ENCODE measurements around the gene RAB11FIP3.

RAB11FIP3 gene

DNA sequence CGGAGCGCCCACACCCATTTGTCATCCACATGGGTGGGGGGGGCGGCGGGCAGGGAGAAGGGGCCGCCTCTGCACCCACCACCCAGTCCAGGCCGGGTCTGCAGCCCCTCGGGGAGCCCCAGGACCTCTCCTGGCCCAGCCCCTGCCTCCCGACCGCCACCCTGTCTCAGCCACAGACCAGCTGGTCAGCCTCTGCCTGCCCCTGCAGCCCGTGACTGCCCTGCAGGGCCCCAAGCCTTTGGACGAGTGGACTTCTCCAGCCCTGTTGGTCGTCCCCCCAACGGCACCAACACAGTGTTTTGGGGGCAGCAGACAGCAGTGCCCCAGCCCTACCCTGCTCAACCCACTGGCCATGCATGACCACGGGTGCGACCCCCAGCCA is 136.0 kb downstream of the RAB11FIP3 start:
- Histone ChIP-seq H3K4me1 (ENCODE audit: low read length) (peaks cover 4% of the 10 kb centered on the region), H3K27me3 (replicated peaks; ENCODE audit: insufficient read depth, low read length) (peaks cover 58% of the 10 kb centered on the region), H3F3A (ENCODE audit: insufficient read depth, low read length) (no peaks in the 10 kb centered on the region), H3K9me3 (replicated peaks; ENCODE audit: insufficient read depth, low read length) (no peaks in the 10 kb centered on the region), H4K20me1 (ENCODE audit: insufficient read depth, low read length) (no peaks in the 10 kb centered on the region), H3K9me2 (replicated peaks; ENCODE audit: insufficient read depth, low read length) (no peaks in the 10 kb centered on the region), H3K9ac (ENCODE audit: low read length) (no peak overlapping the region), H3K27ac (ENCODE audit: low read length) (no peak overlapping the region), H3K4me3 (ENCODE audit: low read length) (no peak overlapping the region), H3K4me2 (ENCODE audit: low read depth, low read length) (no peak overlapping the region), H3K36me3 (replicated peaks; ENCODE audit: insufficient read depth, low read length) (no peaks in the 10 kb centered on the region), H3K79me2 (ENCODE audit: low read length) (no peaks in the 10 kb centered on the region), H2AFZ (ENCODE audit: low read length) (no peak overlapping the region)
- DNase-seq: no peak
- TF ChIP-seq, protein P1, sequence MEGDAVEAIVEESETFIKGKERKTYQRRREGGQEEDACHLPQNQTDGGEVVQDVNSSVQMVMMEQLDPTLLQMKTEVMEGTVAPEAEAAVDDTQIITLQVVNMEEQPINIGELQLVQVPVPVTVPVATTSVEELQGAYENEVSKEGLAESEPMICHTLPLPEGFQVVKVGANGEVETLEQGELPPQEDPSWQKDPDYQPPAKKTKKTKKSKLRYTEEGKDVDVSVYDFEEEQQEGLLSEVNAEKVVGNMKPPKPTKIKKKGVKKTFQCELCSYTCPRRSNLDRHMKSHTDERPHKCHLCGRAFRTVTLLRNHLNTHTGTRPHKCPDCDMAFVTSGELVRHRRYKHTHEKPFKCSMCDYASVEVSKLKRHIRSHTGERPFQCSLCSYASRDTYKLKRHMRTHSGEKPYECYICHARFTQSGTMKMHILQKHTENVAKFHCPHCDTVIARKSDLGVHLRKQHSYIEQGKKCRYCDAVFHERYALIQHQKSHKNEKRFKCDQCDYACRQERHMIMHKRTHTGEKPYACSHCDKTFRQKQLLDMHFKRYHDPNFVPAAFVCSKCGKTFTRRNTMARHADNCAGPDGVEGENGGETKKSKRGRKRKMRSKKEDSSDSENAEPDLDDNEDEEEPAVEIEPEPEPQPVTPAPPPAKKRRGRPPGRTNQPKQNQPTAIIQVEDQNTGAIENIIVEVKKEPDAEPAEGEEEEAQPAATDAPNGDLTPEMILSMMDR (IDR thresholded peaks at IDR 0.05; ENCODE audit: low read length): no peak
- no peak for TF ChIP-seq EZH2 (optimal IDR thresholded peaks at IDR 0.05; ENCODE audit: low read depth, low read length)
- TF ChIP-seq EZH2phosphoT487 (IDR thresholded peaks at IDR 0.05; ENCODE audit: low read length): no peak

DNA sequence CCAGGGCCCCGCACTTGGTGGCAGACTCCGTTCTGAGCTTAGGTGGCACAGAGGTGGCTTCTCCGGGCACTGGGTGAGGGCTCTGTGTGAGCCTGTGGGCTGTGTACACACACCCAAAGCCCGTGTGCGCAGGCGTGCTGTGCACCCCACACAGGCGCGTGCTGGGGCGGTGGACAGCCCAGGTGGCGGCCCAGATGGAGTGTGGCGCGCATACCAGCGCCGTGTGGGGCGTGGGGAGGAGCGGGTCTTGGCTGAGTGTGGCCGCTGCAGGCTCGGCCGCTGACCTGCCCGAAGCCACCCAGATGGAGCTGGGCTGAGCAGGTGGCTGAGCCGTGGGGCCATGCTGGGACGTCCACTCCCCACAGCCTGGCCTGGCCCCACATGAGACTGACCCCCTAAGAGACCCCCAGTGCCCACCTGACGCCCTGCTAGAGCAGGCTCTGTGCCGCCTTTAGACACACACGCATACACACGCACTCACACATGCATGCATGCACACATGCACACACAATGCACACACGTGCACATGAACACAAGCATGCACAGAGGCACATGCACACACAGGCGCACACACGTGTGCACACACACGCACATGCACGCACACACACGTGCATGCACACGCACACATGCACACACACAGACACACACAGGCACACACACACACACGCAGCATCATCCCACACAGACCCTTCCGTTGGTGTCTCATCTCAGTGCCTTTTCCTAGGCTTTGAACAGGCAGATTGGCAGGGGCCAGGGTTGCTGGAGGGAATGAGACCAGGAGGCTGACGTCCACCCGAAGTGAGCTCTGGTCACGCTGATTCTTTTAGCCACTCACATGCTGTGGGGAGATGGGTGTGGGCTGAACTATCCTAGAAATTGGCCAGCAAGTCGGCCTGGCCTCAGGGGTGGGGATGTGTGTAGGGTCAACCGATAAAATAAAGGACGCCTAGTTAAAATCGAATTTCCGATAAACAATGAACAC is 136.8 kb downstream of the RAB11FIP3 start:
- H3K4me3 ChIP-seq (ENCODE audit: low read length): no peak overlapping the region
- no peak overlapping the region for H2AFZ ChIP-seq (ENCODE audit: low read length)
- TF ChIP-seq EZH2 (optimal IDR thresholded peaks at IDR 0.05; ENCODE audit: low read depth, low read length) (no peak), EZH2phosphoT487 (IDR thresholded peaks at IDR 0.05; ENCODE audit: low read length) (no peak)
- TF ChIP-seq, protein P1 (IDR thresholded peaks at IDR 0.05; ENCODE audit: low read length): no peak
- H3F3A ChIP-seq (ENCODE audit: insufficient read depth, low read length): peaks cover 5% of the 10 kb centered on the region
- H3K79me2 ChIP-seq (ENCODE audit: low read length): peaks cover 2% of the 10 kb centered on the region; the same call in 1 of the 2 replicates
- no peak overlapping the region for H3K9ac ChIP-seq (ENCODE audit: low read length)
- no peaks in the 10 kb centered on the region for H4K20me1 ChIP-seq (ENCODE audit: insufficient read depth, low read length)
- H3K9me2 ChIP-seq (replicated peaks; ENCODE audit: insufficient read depth, low read length): no peaks in the 10 kb centered on the region
- no peaks in the 10 kb centered on the region for H3K9me3 ChIP-seq (replicated peaks; ENCODE audit: insufficient read depth, low read length)
- no peak overlapping the region for H3K4me2 ChIP-seq (ENCODE audit: low read depth, low read length)
- H3K4me1 ChIP-seq (ENCODE audit: low read length): peaks cover 9% of the 10 kb centered on the region
- no peak overlapping the region for H3K27ac ChIP-seq (ENCODE audit: low read length)
- H3K36me3 ChIP-seq (replicated peaks; ENCODE audit: insufficient read depth, low read length): no peaks in the 10 kb centered on the region
- no peak for DNase-seq
- H3K27me3 ChIP-seq (replicated peaks; ENCODE audit: insufficient read depth, low read length): peaks cover 49% of the 10 kb centered on the region

DNA sequence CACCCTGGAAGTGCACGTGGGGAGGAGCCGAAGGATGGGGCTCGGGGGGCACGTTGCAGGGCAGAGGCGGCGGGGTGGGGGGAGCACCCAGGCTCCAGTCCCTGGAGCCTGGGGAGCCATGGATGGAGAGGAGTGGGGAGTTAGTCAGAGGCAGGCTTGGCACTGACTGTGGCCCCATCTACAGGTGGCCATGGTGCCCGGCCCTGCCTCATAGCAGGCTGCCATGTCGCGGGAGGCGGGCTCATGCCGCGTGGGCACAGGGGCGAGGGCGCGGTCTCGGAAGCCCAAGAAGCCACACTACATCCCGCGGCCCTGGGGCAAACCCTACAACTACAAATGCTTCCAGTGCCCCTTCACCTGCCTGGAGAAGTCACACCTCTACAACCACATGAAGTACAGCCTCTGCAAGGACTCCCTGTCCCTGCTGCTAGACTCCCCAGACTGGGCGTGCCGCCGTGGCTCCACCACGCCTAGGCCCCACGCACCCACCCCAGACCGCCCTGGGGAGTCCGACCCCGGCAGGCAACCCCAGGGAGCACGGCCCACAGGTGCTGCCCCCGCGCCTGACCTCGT is 137.7 kb downstream of the RAB11FIP3 start:
- no peak for DNase-seq
- Histone ChIP-seq H3K4me1 (ENCODE audit: low read length) (peaks cover 14% of the 10 kb centered on the region), H3F3A (ENCODE audit: insufficient read depth, low read length) (peaks cover 6% of the 10 kb centered on the region), H2AFZ (ENCODE audit: low read length) (no peak overlapping the region), H3K27ac (ENCODE audit: low read length) (no peak overlapping the region), H3K27me3 (replicated peaks; ENCODE audit: insufficient read depth, low read length) (peaks cover 40% of the 10 kb centered on the region), H3K9ac (ENCODE audit: low read length) (no peak overlapping the region), H3K9me2 (replicated peaks; ENCODE audit: insufficient read depth, low read length) (no peaks in the 10 kb centered on the region), H3K4me2 (ENCODE audit: low read depth, low read length) (no peak overlapping the region), H4K20me1 (ENCODE audit: insufficient read depth, low read length) (no peaks in the 10 kb centered on the region), H3K4me3 (ENCODE audit: low read length) (no peak overlapping the region), H3K36me3 (replicated peaks; ENCODE audit: insufficient read depth, low read length) (no peaks in the 10 kb centered on the region), H3K9me3 (replicated peaks; ENCODE audit: insufficient read depth, low read length) (no peaks in the 10 kb centered on the region), H3K79me2 (ENCODE audit: low read length) (peaks cover 9% of the 10 kb centered on the region; the same call in 1 of the 2 replicates)
- TF ChIP-seq, protein P1 (IDR thresholded peaks at IDR 0.05; ENCODE audit: low read length): no peak
- TF ChIP-seq EZH2 (optimal IDR thresholded peaks at IDR 0.05; ENCODE audit: low read depth, low read length): no peak
- TF ChIP-seq EZH2phosphoT487 (IDR thresholded peaks at IDR 0.05; ENCODE audit: low read length): no peak
